ENCODE data around the gene DNMBP.
"Not testable (repeated sequence)": the region's sequence is repeated elsewhere in the genome, so short reads cannot be mapped to it uniquely, and the experiment has no call there.

Gene DNMBP

DNA sequence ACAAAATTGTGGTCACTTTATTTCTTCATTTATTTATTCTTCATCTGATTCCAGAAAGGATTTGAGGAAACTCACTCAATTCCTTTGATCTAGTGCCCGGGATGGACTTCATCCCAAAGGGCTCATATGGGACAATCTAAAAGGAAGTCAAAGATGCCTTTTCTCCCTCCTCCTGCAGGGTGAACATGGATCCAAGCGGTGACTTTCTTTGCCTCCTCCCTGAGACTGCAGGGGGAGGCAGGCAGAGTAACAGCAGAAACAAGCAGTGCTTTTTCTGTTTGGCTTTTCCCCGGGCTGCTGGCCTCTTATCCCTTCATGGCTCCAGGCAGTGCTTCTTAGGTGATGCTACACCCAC is 10.0 kb upstream of the DNMBP start:
- DNase-seq = no peak

DNA sequence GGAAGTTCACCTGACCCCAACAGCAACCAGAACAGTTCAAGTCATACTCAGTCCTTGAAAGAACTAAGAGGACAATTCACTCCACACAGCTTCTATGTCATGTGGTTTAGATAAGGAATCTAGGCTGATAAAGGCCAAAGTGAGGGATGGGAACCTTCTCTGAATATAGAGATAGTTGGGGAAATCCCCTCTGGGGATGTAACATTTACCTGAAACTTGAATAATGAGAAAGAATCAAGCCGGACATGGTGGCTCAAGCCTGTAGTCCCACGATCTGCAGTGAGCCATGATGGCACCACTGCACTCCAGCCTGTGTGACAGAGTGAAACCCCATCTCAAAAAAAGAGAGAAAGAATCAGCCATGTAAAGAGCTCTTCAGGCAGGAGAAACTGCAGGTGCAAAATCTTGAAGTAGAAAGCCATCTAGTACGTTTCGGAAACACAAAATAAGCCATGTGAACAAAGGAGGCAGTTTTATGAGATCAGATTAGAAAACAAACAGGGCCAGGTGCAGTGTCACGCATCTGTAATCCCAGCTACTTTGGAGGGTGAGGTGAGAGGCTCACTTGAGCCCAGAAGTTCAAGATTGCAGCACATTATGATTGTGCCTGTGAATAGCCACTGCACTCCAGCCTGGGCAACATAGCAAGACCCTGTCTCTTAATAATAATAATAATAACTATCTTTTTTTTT is 4.5 kb upstream of the DNMBP start:
- no peak for DNase-seq

DNA sequence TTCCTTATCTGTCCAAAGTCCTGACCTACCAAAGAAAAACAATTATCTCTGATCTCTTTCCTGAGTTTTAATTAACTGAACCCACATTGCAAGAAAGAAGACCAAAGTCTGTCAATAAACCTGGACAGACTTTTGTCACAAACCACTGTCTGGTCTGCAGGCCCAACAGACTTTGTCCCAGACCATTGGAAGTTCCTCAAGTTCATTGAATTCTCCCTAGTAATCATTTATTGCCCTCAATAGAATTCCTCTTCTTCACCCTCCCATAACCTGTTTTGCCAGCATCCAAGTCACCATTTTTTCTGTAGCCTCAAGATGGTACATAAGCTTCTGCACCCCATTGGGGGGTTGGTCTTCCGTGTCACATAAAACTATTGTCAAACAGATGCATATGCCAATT is 3.9 kb upstream of the DNMBP start:
- DNase-seq = no peak

DNA sequence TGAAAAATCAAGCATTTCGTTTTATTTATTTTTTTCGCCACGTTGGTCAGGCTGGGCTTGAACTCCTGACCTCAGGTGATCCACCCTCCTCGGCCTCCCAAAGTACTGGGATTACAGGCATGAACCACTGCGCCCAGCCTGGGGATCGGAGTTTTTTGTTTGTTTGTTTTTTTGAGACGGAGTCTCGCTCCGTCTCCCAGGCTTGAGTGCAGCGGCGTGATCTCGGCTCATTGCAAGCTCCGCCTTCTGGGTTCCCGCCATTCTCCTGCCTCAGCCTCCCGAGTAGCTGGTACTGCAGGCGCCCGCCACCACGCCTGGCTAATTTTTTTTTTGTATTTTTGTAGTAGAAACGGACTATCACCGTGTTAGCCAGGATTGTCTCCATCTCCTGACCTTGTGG is 2.2 kb upstream of the DNMBP start:
- DNase-seq = not testable (repeated sequence)

DNA sequence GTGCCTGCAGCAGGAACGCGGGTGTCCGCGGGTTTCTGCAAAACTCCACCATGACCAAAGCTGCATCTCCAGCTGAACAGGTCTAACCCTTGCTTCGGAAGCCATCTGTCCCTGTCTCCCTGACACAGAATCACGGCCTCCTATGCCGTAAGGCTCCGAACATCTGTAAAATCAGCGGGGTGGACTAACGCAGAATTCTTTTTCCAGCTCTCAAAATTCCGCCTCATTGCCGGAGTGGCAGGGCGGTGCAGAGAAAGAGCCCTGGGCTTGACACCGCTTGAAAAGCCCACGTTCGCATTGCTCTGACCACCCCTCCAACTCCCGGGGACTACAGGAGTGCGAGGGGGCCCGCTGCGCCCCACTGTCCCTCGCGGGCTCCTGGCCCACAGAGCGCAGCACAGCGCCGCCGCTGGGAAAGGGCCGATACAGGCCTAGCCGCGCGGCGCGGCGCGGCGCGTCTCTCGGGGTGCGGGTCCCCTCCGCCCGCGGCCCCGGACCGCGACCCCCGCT is 409 bp downstream of the DNMBP start:
- DNase-seq = no peak

DNA sequence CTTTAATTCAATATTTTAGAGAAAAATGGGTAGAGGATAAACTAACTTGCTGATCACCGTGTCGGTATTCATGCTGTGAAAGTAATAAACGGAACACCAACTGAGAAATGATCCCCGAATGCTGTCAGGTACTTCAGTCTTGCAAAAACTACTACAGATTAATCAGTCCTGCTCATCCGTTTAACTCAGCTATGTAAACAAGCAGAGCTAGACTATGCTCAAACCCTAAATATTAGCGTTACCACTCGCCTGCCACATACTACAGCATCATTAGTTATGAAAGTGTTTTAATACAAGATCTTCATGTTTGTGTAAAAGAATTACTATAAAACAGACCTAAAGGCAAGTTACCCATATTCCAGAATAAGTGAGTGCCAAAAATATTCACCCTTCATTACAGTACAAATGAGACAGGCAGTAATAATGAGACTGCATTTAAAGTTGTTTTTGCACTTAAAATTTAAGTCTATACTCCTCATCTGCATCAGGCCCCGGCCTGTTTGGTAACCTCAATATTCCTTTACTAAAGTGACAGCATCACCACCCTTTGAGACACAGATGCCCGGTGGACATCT is 952 bp downstream of the DNMBP start:
- DNase-seq = no peak

DNA sequence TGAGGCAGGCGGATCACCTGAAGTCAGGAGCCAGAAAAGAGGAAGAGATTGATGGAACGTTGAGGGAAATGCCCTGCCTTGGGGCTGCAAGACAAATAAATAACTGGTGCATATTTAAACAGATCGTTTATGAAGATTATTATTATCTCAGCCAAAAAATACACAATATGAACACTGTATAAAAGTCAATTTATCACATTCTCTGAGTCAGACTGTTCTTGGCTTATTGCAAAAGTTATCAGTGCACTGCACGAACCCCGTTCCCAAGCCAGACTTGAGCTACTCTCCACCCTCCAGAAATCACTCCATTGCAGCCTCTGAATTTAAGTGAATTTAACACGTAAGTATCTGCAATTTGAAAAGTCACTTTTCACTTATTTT is 1.6 kb downstream of the DNMBP start:
- DNase-seq = no peak

DNA sequence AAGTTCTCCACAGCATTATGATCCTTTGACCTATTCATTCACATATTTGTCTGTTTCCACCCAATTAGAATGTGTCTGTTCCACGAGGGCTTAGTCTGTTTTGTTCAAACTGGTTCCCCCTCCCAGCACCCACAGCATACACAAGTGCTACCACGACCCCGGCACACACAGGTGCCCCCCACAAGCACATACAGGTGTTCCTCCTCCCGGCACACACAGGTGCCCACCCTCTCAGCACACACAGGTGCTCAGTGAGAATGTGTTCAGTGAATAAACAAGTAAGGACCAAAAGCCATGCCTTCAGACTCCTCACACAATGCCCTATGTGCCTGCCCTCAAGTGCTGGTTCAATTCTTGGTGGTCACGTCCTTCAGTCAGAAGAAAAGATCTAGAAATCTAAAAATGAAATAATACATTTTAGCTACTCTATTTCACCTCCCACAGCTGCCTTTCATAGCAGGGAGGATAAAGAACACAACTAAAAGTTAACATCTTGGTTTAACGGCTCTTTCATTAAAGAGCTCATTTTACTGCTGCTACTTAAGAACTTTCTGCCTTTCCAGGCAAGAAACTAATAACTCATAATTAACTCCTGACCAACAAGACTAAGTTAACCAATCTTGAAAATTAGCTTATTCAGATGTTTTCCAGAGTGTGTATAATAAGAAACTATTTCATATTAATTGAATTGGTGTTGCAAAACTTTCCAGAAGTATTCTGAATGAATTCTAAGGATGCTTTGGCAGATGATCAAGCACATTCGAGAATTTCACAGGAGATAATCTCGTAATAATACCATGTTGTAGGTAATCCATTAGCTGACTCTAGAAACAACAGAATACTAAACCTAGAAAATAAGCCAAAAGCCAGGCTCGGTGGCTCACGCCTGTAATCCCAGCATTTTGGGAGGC is 2.3 kb downstream of the DNMBP start:
- DNase-seq = no peak

DNA sequence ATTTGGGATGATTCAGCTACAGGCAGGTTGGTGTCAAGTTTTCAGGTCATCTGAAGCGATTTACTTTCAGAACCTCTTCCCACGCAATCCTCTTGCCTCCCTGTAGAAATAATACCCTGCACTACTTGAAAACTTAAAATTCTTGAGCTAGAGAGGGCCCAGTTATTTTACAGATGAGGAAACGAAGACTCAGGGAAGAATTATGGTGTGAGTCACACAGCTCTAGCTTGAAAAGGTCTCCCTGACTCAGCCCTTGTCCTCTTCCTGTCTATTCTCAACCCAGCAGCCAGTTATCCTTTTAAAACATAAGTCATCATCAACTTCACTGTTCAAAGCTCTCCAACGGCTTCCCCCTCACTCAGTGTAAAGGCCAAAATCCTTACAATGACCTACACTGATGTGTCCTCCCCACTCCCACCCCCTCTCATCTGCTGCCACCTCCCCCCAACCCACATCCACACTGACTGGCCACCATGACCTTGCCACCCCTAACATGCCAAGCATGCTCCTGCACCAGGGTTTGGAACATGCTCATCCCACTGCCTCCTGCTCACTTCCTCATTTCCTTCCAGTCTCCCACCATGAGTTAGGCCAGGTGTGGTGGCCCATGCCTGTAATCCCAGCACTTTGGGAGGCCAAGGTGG is 3.4 kb downstream of the DNMBP start:
- DNase-seq = no peak

DNA sequence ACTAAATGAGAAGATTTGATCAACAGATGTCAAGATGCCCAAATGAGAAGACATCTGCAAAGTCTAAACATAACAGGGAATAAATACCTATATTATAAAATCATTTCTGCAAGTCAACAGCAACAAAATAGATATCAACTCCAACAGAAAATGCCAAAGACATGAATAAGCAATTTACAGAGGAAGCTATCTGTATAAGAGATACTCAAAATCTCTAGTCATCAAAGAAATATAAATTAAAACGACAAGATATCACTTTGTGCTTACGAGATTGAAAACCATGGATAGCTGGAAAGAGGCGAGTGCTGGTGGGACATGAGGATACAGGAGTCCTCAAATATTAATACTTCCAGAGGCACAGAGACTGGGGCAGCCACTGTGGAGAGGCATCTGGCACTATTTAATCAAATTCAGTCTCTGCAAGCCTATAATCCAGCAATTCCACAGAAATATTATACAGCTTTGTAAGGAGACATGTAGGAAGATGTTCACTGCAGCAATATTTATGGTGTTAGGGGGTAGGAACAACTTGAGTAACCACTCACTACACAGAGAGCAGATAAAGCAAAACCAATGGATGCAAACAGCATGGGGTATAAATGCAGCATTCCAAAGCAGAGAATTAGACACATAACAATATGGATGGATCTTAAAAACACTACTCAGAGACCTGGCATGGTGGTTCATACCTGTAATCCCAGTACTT is 4.8 kb downstream of the DNMBP start:
- no peak for DNase-seq

DNA sequence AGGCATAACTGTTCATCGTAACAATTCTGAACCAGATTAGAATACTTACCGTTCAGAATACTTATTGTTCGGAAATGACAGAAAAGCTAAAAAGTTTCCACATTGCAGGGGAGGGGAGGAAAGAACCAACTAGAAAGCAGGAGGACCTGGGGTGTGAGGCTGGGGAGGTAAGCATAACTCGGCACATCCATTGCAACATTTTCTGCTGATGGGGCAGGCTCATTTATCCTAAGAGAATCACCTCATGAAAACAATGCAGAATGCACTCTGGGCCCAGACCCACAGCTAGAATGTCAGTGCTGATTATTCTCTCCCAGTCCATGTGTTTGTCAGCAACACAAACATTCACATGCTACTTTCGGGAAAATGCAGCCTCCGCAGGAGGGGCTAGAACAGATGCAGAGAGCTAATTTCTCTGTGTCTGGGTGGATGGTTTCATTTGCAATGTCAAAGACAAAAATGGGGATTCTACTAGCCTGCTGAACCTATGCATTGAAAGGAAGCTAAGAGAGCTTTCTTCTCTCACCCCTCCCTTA is 9.6 kb downstream of the DNMBP start:
- no peak for DNase-seq

DNA sequence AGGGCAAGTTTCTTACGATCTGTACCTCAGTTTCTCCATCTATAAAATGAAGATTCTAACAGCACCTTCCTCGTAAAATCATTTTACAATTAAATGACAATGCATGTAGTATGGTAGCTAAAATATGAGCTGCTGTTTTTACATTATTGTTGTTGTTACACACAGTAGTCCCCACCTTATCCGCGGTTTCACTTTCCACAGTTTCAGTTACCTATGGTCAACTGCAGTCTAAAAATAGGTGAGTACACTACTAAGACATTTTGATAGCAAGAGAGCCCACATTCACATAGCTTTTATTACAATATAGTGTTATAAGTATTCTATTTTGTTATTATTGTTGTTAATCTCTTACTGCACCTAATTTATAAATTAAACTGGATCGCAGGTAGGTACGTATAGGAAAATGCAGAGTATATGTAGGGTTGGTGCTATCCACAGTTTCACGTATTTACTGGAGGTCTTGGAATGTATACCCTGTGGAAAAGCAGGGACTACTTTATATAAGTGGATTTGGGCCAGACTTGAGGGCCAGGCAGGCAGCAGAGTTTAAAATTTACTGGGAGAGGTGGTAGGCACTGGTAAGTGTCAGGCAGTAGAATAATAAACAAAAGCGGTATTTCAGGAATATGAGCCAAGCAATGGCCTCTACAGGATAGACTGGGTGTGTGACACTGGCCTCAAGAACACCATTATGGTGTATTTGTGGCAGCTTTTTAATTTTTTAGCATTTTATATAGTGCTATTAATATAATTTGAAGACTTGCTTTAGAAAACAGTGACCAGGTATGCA is 10.2 kb downstream of the DNMBP start:
- no peak for DNase-seq

DNA sequence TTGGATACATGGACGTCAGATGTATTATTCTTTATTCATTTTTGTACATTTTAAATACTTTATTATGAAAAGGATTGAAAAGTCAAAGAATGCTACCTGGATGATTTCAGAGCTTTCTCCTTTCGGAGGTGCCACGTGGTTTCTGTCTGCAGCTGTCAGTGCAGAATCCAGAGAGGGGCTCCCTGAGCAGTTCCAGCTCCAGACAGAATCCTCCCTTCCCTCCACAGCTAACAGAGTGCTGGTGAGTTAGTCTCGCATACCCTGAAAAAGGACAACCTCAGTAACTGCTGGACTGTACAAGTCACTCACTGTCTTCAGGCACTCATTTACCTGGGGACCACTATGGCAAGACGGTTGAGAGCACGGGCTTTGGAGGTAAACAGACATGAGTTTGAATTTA is 10.9 kb downstream of the DNMBP start:
- no peak for DNase-seq

DNA sequence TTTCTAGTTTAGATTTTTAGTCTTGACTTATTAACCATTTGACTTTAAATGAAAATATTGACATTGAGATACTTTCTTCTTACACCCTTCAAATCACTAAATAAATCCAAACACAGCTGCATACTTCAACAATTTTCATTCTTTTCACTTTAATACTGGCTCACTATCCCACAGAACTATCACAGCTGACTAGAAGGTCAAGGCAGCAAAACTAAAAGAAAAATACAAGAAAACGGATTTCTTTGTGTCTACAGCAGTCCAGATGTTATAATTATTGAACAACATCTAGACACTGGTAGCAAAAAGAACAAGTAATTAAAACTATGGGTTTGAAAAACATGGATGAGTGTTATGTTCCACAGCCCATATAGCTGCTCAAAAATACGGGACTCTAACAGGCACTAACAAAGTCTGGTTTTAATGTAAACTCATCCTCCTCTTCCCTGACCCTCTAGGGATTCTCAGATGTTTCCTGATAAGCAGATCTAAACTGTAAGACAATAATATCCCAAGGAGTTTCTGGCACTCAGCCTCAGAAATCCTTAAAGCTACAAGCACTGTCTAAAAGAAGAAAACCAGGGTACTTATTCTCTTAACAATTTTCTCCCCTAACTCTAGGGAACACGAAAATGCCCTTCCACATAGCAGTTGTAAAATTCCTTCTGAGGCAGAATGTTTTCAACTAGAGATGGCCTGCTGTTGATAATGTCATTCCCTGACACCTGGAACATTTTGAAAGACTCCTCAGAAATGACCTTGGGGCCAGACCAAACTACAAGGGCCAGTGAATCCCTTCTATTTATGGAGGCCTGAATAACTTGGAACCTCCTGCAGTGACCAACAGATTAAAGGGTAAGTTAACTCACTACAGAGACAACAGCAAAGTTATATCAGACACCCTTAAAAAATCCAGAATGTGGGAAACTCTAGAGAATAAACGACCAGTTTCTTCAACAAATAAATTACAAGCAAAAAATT is 12.8 kb downstream of the DNMBP start:
- DNase-seq = no peak

DNA sequence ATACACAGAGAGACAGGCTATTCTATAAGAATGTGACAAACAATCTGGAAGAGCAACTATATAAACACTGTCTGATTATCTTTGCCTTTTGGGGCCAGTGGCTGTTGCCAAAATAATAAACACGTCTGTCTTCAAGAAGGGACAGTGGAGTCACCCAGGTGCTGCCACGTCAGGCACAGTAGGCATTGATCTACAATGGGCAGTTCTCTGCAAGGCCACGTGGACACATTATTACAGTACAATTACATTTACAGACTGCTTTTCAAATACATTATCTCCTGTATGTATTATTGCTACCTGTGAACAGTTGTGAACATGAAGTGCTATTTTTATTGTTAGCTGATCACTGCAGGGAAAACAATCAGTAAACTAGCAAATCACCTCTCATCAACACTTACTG is 14.0 kb downstream of the DNMBP start:
- no peak for DNase-seq

DNA sequence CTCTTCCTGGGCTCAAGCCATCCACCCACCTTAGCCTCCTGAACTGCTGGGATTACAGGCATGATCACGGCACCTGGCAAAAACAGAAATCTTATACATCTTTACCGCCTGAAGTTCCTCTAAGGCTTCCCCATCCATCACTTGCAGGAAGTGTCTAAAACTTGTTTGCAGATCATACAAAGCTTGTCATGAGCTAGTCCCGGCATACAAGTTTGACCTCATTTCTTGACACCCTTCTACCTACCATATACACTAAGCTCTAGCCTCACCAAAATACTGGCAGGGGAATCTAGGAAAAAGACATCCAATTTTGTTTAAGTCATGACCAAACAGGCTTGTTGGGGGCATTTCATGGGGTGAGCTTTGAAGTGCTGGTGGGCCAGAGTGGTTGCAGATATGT is 14.5 kb downstream of the DNMBP start:
- no peak for DNase-seq

DNA sequence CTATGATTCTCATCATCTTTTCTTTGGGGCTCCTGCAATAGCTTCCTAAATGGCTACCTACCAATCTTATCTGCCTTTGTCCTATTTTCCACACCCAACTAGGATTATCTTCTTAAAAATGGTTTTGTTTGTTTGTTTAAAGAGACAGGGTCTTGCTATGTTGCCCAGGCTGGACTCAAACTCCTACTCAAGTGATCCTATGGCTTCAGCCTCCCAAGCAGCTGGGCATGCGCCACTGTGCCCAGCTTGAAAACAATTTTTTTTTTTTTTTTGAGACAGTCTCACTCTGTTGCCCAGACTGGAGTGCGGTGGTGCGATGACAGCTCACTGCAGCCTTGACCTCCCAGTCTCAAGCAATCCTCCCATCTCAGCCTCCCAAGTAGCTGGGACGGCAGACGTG is 14.9 kb downstream of the DNMBP start:
- DNase-seq = no peak

DNA sequence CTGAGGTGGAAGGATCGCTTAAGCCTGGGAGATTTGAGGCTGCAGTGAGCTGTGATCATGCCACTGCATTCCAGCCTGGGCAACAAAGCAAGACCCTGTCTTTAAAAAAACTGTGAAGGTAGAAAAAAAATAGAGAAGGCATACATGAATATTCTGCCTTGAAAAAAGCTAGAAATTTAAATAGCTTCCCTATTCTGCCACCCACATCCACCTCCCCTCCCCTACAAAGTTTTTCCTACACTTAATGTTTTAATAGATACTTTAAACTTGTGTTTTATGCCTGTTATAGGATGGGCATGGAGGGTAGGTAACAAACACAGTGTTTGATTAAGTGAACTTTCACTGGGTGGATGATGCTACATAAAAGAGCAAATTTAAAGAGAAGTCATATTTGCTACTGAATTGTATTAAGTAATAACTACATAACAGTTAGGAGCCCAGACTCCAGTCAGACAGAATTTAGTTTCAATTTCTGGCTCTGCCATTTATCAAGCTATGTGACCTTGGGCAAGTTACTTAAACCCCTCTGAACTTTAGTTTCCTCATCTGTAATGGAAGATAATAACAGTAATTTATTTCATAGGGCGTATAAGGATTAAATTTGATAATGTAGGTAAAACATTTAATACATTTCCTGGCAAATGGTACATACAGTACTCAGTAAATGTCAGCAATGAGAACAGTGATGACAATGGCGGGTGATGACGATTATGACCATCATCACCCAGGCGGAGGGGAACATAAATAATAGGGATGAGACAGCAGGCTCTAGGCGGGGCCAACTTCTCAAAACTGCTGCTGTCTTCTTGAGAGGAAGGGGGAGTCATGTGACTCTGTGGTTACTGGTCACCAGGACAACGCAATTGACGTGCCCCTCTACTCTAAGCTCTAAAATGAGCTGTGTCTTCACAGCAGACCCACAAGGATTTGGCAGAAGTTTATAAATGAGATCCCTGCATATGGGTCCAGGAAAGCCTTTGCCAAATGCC is 15.8 kb downstream of the DNMBP start:
- peak; percentile 65 for DNase-seq

DNA sequence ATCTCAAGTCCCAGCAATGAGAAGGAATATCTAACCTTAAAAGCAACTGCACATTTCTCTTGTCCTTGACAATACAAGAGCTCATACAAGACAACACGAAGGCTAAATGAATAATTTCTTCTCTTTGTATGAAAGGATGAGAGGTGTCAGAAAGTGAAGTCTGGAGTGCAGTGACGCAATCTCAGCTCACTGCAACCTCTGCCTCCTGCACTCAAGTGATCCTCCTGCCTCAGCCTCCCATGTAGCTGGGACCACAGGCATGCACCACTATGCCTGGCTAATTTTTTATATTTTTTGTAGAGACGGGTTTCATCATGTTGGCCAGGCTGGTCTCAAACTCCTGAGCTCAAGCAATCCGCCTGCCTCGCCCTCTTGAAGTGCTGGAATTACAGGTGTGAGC is 24.1 kb downstream of the DNMBP start:
- not testable (repeated sequence) for DNase-seq
